Natural killer cell (primary cell): Measurements from ENCODE around the gene TCF4. TPM values are rescaled to one million over a fixed set of nuclear protein-coding genes. Genes with fewer than 3 reads are reported as not detected.
A peak's percentile ranks its signal among the peaks of the same experiment; 100 is the strongest.

Experiments used
- ATAC-seq, 3 donors: fragments of 150-1000 bp in 2 of 3; fragments of 200-7000 bp in 1 of 3; cut with Tn5 transposase; 1 replicate in 1 of 3; 2 replicates in 2 of 3; pipeline ENCODE4 v1.10.0; 2021; ENCODE audit warnings: mild to moderate bottlenecking in 2 of 3, moderate library complexity in 2 of 3
- DNase-seq, 2 donors: peaks; one replicate each; pipeline versions ENCODE4 v3.0.0 to v3.0.0-alpha.2; 2013 to 2021; ENCODE audit warnings: mixed read lengths in 1 of 2
- H3K27ac ChIP-seq: one replicate; pipeline ENCODE4 v1.5.1; 2013; ENCODE audit warnings: mild to moderate bottlenecking, low read length
- H3K27me3 ChIP-seq: one replicate; pipeline ENCODE4 v1.6.1; 2013; ENCODE audit warnings: low read length; ENCODE audit not compliant: control insufficient read depth, insufficient read depth
- H3K36me3 ChIP-seq: one replicate; pipeline ENCODE4 v1.6.1; 2013; ENCODE audit warnings: low read length; ENCODE audit not compliant: control insufficient read depth, insufficient read depth
- H3K4me1 ChIP-seq: one replicate; pipeline ENCODE4 v1.6.1; 2013; ENCODE audit warnings: low read length; ENCODE audit not compliant: control insufficient read depth, insufficient read depth
- H3K4me3 ChIP-seq: one replicate; pipeline ENCODE4 v1.5.1; 2013; ENCODE audit warnings: low read length
- H3K9me3 ChIP-seq: one replicate; pipeline ENCODE4 v1.6.1; 2013; ENCODE audit warnings: low read length; ENCODE audit not compliant: control insufficient read depth, insufficient read depth
- H3K27ac Mint-ChIP-seq, 2 donors: one replicate each; pipeline ENCODE4 v1.8.0; 2022; ENCODE audit warnings: mild to moderate bottlenecking in 2 of 2, mixed read lengths in 2 of 2, moderate library complexity in 1 of 2
- H3K27me3 Mint-ChIP-seq, 2 donors: one replicate each; pipeline ENCODE4 v1.8.0; 2022; ENCODE audit warnings: low read depth in 2 of 2, mixed read lengths in 2 of 2
- H3K36me3 Mint-ChIP-seq: one replicate; pipeline ENCODE4 v1.8.0; 2022; ENCODE audit warnings: mixed read lengths
- H3K4me1 Mint-ChIP-seq, 2 donors: one replicate each; pipeline ENCODE4 v1.8.0; 2022; ENCODE audit warnings: mixed read lengths in 2 of 2
- H3K4me3 Mint-ChIP-seq: one replicate; pipeline ENCODE4 v1.8.0; 2022; ENCODE audit warnings: mild to moderate bottlenecking, moderate library complexity, mixed read lengths
- H3K9me3 Mint-ChIP-seq, 2 donors: one replicate each; pipeline ENCODE4 v1.8.0; 2022; ENCODE audit warnings: mixed read lengths in 2 of 2
- CTCF ChIP-seq: fragments of 200-600 bp; IDR thresholded peaks from one replicate; pipeline ENCODE4 v1.8.0; 2022; ENCODE audit warnings: antibody characterized with exemption
- WGBS: methylation state at CpG from one replicate; pipeline ENCODE4 v1.1.7; 2013; ENCODE audit warnings: missing lambda C conversion rate; ENCODE audit not compliant: insufficient coverage; 5-methylcytosine and 5-hydroxymethylcytosine counted together
- intact Hi-C: fragments of 100-400 bp; cut with micrococcal nuclease; formaldehyde crosslinking; loops from one replicate; pipeline ENCODE4 v1.14.2; 2022
- total RNA-seq, 4 donors: library from RNA; stranded (reverse); fragments of 120-200 nt in 1 of 4; gene quantifications; one replicate each; pipeline versions ENCODE4 v1.2.3 to v1.2.4, GENCODE V29; 2013 to 2022

Gene TCF4
- total RNA-seq, 3 donors from 2014 or later (not counting 1 experiment from before 2014, with no cell fraction given): 8.3 to 16.5 (median 9.0) TPM

GRCh38 chr18:55236150-55236931 is 351.7 kb downstream of the TCF4 start:
- WGBS: 35% methylated on average over 3 of the region's 6 CpGs
- DNase-seq: no peak
- Histone ChIP-seq H3K4me1 (no peaks in the 10 kb centered on the region), H3K9me3 (no peaks in the 10 kb centered on the region), H3K27me3 (no peaks in the 10 kb centered on the region), H3K4me3 (no peak overlapping the region), H3K36me3 (no peaks in the 10 kb centered on the region), H3K27ac (no peak overlapping the region)
- intact Hi-C loops: no loop called here
- TF ChIP-seq CTCF: no peak
- Mint-ChIP-seq H3K27ac (no peak overlapping the region), H3K4me1 (peaks cover 0 to 5% of the 10 kb centered on the region in 2 donors), H3K27me3 (no peaks in the 10 kb centered on the region), H3K36me3 (no peaks in the 10 kb centered on the region), H3K4me3 (no peak overlapping the region), H3K9me3 (no peaks in the 10 kb centered on the region)
- no peak for ATAC-seq

GRCh38 chr18:55235094-55235461 is 352.9 kb downstream of the TCF4 start:
- no peak for TF ChIP-seq CTCF
- DNase-seq (no peak), ATAC-seq (no peak)
- H3K27me3 Mint-ChIP-seq: no peaks in the 10 kb centered on the region
- no peak overlapping the region for H3K27ac Mint-ChIP-seq
- H3K4me3 ChIP-seq: no peak overlapping the region
- H3K27me3 ChIP-seq: no peaks in the 10 kb centered on the region
- H3K4me3 Mint-ChIP-seq: no peak overlapping the region
- H3K27ac ChIP-seq: no peak overlapping the region
- no peaks in the 10 kb centered on the region for H3K36me3 Mint-ChIP-seq
- WGBS: 89% methylated on average over 3 of the region's 3 CpGs
- peaks cover 0 to 5% of the 10 kb centered on the region in 2 donors for H3K4me1 Mint-ChIP-seq
- peaks cover 2% of the 10 kb centered on the region for H3K36me3 ChIP-seq
- H3K9me3 ChIP-seq: no peaks in the 10 kb centered on the region
- intact Hi-C loops: no loop called here
- no peaks in the 10 kb centered on the region for H3K4me1 ChIP-seq
- no peaks in the 10 kb centered on the region for H3K9me3 Mint-ChIP-seq

- WGBS: 47% methylated on average over 21 of the region's 21 CpGs
- peaks cover 2% of the 10 kb centered on the region for H3K36me3 ChIP-seq
- ATAC-seq (peak; percentile 58 to 86 (median 67)), DNase-seq (peak; percentile 46 to 62)
- H3K4me3 Mint-ChIP-seq: no peak overlapping the region
- H3K4me1 Mint-ChIP-seq: peaks cover 0 to 5% of the 10 kb centered on the region in 2 donors
- H3K4me1 ChIP-seq: no peaks in the 10 kb centered on the region
- H3K27ac ChIP-seq: no peak overlapping the region
- no peaks in the 10 kb centered on the region for H3K9me3 ChIP-seq
- H3K27me3 Mint-ChIP-seq: no peaks in the 10 kb centered on the region
- no peaks in the 10 kb centered on the region for H3K9me3 Mint-ChIP-seq
- intact Hi-C loops: loop anchor here (1.0 kb wide), 1 partner anchor 1342 kb away; no protein-coding TSS in a partner anchor
- no peak overlapping the region for H3K4me3 ChIP-seq
- TF ChIP-seq CTCF: peak; percentile 65
- H3K27ac Mint-ChIP-seq: no peak overlapping the region
- no peaks in the 10 kb centered on the region for H3K36me3 Mint-ChIP-seq
- no peaks in the 10 kb centered on the region for H3K27me3 ChIP-seq
Observed at GRCh38 chr18:55234366-55235093, 353.5 kb downstream of the TCF4 start.
